ENCODE results near the gene ZBTB20. TPM values are rescaled to one million over a fixed set of nuclear protein-coding genes. Genes with fewer than 3 reads are reported as not detected.

The ZBTB20 gene
- polyA plus RNA-seq, 1 of the 3 experiments (the other 2 are of a cell fraction), result 0.43 TPM

- TF ChIP-seq ZBTB33 (IDR thresholded peaks at IDR 0.05; ENCODE audit: borderline replicate concordance, low read depth), result no peak
- no peak for TF ChIP-seq MEF2A (IDR thresholded peaks at IDR 0.05; ENCODE audit: borderline replicate concordance, low read depth)
- TF ChIP-seq SIN3A (IDR thresholded peaks at IDR 0.05; ENCODE audit: borderline replicate concordance, low read depth, low read length), result no peak
- 0 out of 2 replicates have a peak, but pooled peaks have one; percentile 21 for TF ChIP-seq FOXM1 (IDR thresholded peaks at IDR 0.05; ENCODE audit: low read depth)
- peak; percentile 72 for TF ChIP-seq JUND (IDR thresholded peaks at IDR 0.05)
- no peak for TF ChIP-seq MXI1 (IDR thresholded peaks at IDR 0.05; ENCODE audit: low read depth, low read length)
- TF ChIP-seq RCOR1 (IDR thresholded peaks at IDR 0.05; ENCODE audit: low read length), result no peak
- peak; percentile 82 for TF ChIP-seq FOSL2 (IDR thresholded peaks at IDR 0.05; ENCODE audit: borderline replicate concordance, low read depth)
- TF ChIP-seq GATA2 (CRISPR knock-in tag; IDR thresholded peaks at IDR 0.05), result no peak
- TF ChIP-seq IRF3 (IDR thresholded peaks at IDR 0.05; ENCODE audit: low read depth, low read length), result no peak
- TF ChIP-seq TAF1 (IDR thresholded peaks at IDR 0.05; ENCODE audit: borderline replicate concordance, low read depth, low read length), result no peak
- no peak for TF ChIP-seq ELF1 (IDR thresholded peaks at IDR 0.05)
- TF ChIP-seq PBX3 (IDR thresholded peaks at IDR 0.05), result peak; percentile 24; the same call in 1 of the 2 replicates
These were observed 84.6 kb downstream of the ZBTB20 start (continued) for GRCh38 chr3:115062412-115062956.

GRCh38 chr3:115062009-115062408 is 85.1 kb downstream of the ZBTB20 start:
- WGBS (ENCODE audit: low lambda C conversion rate), result 78% methylated on average over 2 of the region's 2 CpGs
- no peak overlapping the region for H3K4me3 ChIP-seq (ENCODE audit: low read depth in 2 of 2, low read length in 1 of 2)
- POLR2A ChIA-PET, result no interaction called here

More at GRCh38 chr3:115062009-115062408, 85.1 kb downstream of the ZBTB20 start:
- no peak for DNase-seq
- H4K20me1 ChIP-seq (ENCODE audit: insufficient read depth), result no peaks in the 10 kb centered on the region
- H3F3A ChIP-seq (replicated peaks; ENCODE audit: insufficient read depth), result no peaks in the 10 kb centered on the region
- H3K36me3 ChIP-seq (replicated peaks in 1 of 2; ENCODE audit: control insufficient read depth in 1 of 2, insufficient read depth in 2 of 2, low read length in 1 of 2), result peaks cover 0 to 8% of the 10 kb centered on the region in 2 experiments
- H3K9me2 ChIP-seq, result 0 out of 2 replicates have a peak, but pooled peaks cover 4% of the 10 kb centered on the region
- 0 out of 2 replicates have a peak overlapping the region, but pooled peaks have one; percentile 30 for H3K4me2 ChIP-seq
- H3K4me1 ChIP-seq (ENCODE audit: control insufficient read depth in 1 of 2, insufficient read depth in 2 of 2, low read depth in 1 of 2, low read length in 1 of 2), result peaks cover 0 to 4% of the 10 kb centered on the region in 2 experiments; a peak in 3 of 4 replicates
- TF ChIP-seq JUND (IDR thresholded peaks at IDR 0.05) (no peak), MXI1 (IDR thresholded peaks at IDR 0.05; ENCODE audit: low read depth, low read length) (no peak), IRF3 (IDR thresholded peaks at IDR 0.05; ENCODE audit: low read depth, low read length) (no peak), RCOR1 (IDR thresholded peaks at IDR 0.05; ENCODE audit: low read length) (no peak), NRF1 (IDR thresholded peaks at IDR 0.05; ENCODE audit: low read depth, low read length) (no peak), TAF1 (IDR thresholded peaks at IDR 0.05; ENCODE audit: borderline replicate concordance, low read depth, low read length) (no peak), REST (IDR thresholded peaks at IDR 0.05; ENCODE audit: low read depth, low read length) (no peak)
- no peak overlapping the region for H2AFZ ChIP-seq (ENCODE audit: low read depth)
- no peaks in the 10 kb centered on the region for H3K9me3 ChIP-seq
- H3K27me3 ChIP-seq (ENCODE audit: insufficient read depth), result no peaks in the 10 kb centered on the region
- no peaks in the 10 kb centered on the region for H3K79me2 ChIP-seq (ENCODE audit: insufficient read depth)
- peak overlapping the region in 1 of 2 experiments; percentile 42; a peak in 2 of 4 replicates for H3K27ac ChIP-seq (ENCODE audit: low read depth in 2 of 2, low read length in 1 of 2)
- H3K9ac ChIP-seq, result no peak overlapping the region
- CTCF ChIA-PET, result no interaction called here

All from SK-N-SH (cell line).